Calu3 (cell line): ENCODE data around the gene FZR1. TPM values are rescaled to one million over a fixed set of nuclear protein-coding genes. Genes with fewer than 3 reads are reported as not detected.

Experiments
- BruUV-seq: library from RNA; stranded (reverse); fragments of 400-500 nt; replicated peaks from 2 replicates; lab custom pipeline; 2021; lab: Mats Ljungman, UMichigan
- CTCF ChIA-PET: fragments of 300-600 bp; sonication (Branson Sonifier 250); formaldehyde crosslinking; loops from one replicate; lab custom pipeline; 2022; ENCODE audit warnings: antibody characterized with exemption; lab: Charles Lee
- DNase-seq: peaks from one replicate; pipeline ENCODE4 v3.0.0; 2022
- H3K27ac Mint-ChIP-seq: one replicate; pipeline ENCODE4 v1.8.0; 2022; ENCODE audit warnings: mixed read lengths; ENCODE audit not compliant: unreplicated experiment
- H3K27me3 Mint-ChIP-seq: one replicate; pipeline ENCODE4 v1.8.0; 2022; ENCODE audit warnings: mixed read lengths; ENCODE audit not compliant: unreplicated experiment
- H3K36me3 Mint-ChIP-seq: one replicate; pipeline ENCODE4 v1.8.0; 2022; ENCODE audit warnings: mild to moderate bottlenecking, moderate library complexity, mixed read lengths; ENCODE audit not compliant: insufficient read depth, unreplicated experiment
- H3K4me1 Mint-ChIP-seq: one replicate; pipeline ENCODE4 v1.8.0; 2022; ENCODE audit warnings: mild to moderate bottlenecking, low read depth, mixed read lengths; ENCODE audit not compliant: unreplicated experiment
- H3K4me3 Mint-ChIP-seq: one replicate; pipeline ENCODE4 v1.8.0; 2022; ENCODE audit warnings: mild to moderate bottlenecking, low read depth, moderate library complexity, mixed read lengths; ENCODE audit not compliant: unreplicated experiment
- H3K9me3 Mint-ChIP-seq: one replicate; pipeline ENCODE4 v1.8.0; 2022; ENCODE audit warnings: low read depth, mixed read lengths; ENCODE audit not compliant: unreplicated experiment
- CTCF ChIP-seq: fragments of 200-600 bp; IDR thresholded peaks from one replicate; pipeline ENCODE4 v1.8.0; 2022; ENCODE audit warnings: antibody characterized with exemption; ENCODE audit not compliant: unreplicated experiment
- intact Hi-C: fragments of 100-400 bp; cut with micrococcal nuclease; formaldehyde crosslinking; loops from one replicate; pipeline ENCODE4 v1.10.0; 2022; ENCODE audit not compliant: unreplicated experiment
- total RNA-seq: library from RNA; stranded (reverse); gene quantifications from 2 replicates; pipeline ENCODE4 v1.2.3, GENCODE V29; 2022

FZR1 gene
- total RNA-seq, 1 experiment from 2014 or later = 33.1 TPM

GRCh38 chr19:3514930-3515329 lies 8.8 kb downstream of the FZR1 start:
- H3K4me1 Mint-ChIP-seq = no peaks in the 10 kb centered on the region
- CTCF ChIA-PET = no interaction called here
- H3K27me3 Mint-ChIP-seq = no peaks in the 10 kb centered on the region
- intact Hi-C loops = no loop called here
- no peak overlapping the region for H3K4me3 Mint-ChIP-seq
- H3K36me3 Mint-ChIP-seq = peaks cover 6% of the 10 kb centered on the region
- BruUV-seq = no TSS peak
- no peak for DNase-seq
- H3K27ac Mint-ChIP-seq = no peak overlapping the region
- no peaks in the 10 kb centered on the region for H3K9me3 Mint-ChIP-seq
- TF ChIP-seq CTCF = no peak

DNA sequence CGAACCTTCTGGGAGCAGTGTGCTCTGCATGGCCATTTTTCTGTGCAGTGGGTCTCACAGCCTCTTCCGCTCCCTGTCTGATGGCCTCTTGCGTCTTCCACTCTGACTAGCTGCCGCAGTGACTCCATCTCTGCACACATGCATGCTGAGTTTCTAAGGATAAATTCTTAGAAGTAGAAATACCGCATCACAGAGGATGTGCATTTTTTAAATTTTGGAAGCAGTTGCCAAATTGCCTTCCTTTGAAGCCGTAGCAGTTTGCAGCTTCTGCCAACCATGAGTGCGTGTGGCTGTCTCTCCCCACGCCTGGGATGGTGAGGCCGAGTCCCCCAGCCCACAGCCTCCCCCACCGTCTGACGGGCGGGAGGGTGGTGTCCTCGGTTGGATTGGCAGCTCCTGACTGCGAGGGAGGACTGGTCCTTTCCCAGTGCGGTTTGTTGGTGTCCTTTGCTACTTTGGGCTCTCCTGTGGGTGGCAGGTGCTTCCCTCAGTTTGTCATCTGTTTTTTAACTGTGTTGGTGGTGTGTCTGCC lies 9.8 kb downstream of the FZR1 start:
- TF ChIP-seq CTCF = no peak
- Mint-ChIP-seq H3K27ac (no peak overlapping the region), H3K4me3 (no peak overlapping the region), H3K4me1 (no peaks in the 10 kb centered on the region), H3K27me3 (no peaks in the 10 kb centered on the region), H3K36me3 (peaks cover 6% of the 10 kb centered on the region), H3K9me3 (no peaks in the 10 kb centered on the region)
- no peak for DNase-seq
- intact Hi-C loops = no loop called here
- CTCF ChIA-PET = no interaction called here
- no TSS peak for BruUV-seq

DNA sequence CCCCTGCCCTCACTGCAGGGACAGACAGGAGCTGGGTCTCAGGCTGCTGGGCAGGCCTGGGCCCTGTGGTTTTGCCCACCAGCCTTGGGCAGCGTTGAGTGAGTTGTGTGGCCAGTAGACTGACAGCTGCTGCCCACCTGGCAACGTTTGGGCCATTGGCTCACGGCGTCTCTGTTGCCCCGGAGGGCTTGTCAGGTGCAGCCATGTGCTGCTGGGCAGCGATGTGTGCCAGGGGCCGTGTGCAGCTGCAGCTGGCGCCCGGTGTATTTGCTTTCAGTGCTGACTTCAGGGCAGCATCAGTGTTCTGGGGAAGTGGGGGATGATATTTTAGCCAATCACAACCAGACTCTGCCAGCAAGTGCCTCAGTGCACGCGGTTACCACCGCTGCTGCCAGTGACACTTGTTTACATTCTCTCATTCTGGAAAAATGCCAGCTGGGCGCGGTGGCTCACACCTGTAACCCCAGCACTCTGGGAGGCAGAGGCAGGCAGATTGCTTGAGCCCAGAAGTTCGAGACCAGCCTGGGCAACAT lies 10.6 kb downstream of the FZR1 start:
- Mint-ChIP-seq H3K27me3 (no peaks in the 10 kb centered on the region), H3K36me3 (peaks cover 6% of the 10 kb centered on the region), H3K27ac (no peak overlapping the region), H3K4me1 (no peaks in the 10 kb centered on the region), H3K4me3 (no peak overlapping the region), H3K9me3 (no peaks in the 10 kb centered on the region)
- peak; percentile 35 for DNase-seq
- BruUV-seq = no TSS peak
- no peak for TF ChIP-seq CTCF
- intact Hi-C loops = no loop called here
- CTCF ChIA-PET = no interaction called here

DNA sequence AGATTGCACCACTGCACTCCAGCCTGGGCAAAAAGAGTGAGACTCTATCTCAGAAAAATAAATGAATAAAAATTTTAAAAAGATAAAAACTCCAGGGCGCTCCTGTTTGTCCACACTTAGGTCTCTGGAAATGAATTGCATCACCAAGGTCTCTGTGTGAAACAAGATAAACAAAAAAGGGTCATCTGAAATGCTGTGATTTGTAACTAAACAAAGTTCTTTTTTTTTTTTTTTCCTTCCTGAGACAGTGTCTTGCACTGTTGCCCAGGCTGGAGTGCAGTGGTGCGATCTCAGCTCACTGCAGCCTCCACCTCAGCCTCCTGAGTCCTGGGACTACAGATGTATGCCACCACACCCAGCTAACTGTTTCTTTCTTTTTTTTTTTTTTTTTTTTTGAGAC lies 11.5 kb downstream of the FZR1 start:
- H3K27me3 Mint-ChIP-seq = no peaks in the 10 kb centered on the region
- no peaks in the 10 kb centered on the region for H3K9me3 Mint-ChIP-seq
- peaks cover 7% of the 10 kb centered on the region for H3K36me3 Mint-ChIP-seq
- BruUV-seq = no TSS peak
- H3K27ac Mint-ChIP-seq = no peak overlapping the region
- H3K4me3 Mint-ChIP-seq = no peak overlapping the region
- CTCF ChIA-PET = interaction anchor here (0.7 kb wide), 1 partner anchor 17 kb away, joined by 9 read pairs; the partner anchor contains the start of gene DOHH
- no peak for TF ChIP-seq CTCF
- no peak for DNase-seq
- no peaks in the 10 kb centered on the region for H3K4me1 Mint-ChIP-seq
- intact Hi-C loops = no loop called here
